ENCODE results near the gene CACNA2D2. TPM values are rescaled to one million over a fixed set of nuclear protein-coding genes. Genes with fewer than 3 reads are reported as not detected.

CACNA2D2 gene
- total and polyA plus RNA-seq, 2 donors (not counting 1 experiment from before 2014, with no cell fraction given), result 0.06 TPM; not detected in 1

GRCh38 chr3:50371133-50371685 is 132.2 kb downstream of the CACNA2D2 start:
- Histone ChIP-seq H2AFZ (ENCODE audit: low read length) (no peak overlapping the region), H3K4me2 (ENCODE audit: extremely low read depth, insufficient read depth, low read length) (no peak overlapping the region), H3K27ac (ENCODE audit: insufficient read depth, low read length) (no peak overlapping the region), H3K27me3 (ENCODE audit: control insufficient read depth, insufficient read depth, low read length) (peaks cover 3% of the 10 kb centered on the region), H3K79me2 (ENCODE audit: control insufficient read depth, insufficient read depth, low read length) (no peaks in the 10 kb centered on the region), H4K20me1 (ENCODE audit: control insufficient read depth, extremely low read depth, insufficient read depth, low read length) (no peaks in the 10 kb centered on the region), H3K9ac (ENCODE audit: insufficient read depth, low read length) (no peak overlapping the region), H3K4me1 (ENCODE audit: control insufficient read depth, extremely low read depth, insufficient read depth, low read length) (no peaks in the 10 kb centered on the region), H3K36me3 (ENCODE audit: control insufficient read depth, insufficient read depth, low read length) (no peaks in the 10 kb centered on the region), H3K9me3 (ENCODE audit: control insufficient read depth, insufficient read depth, low read depth, low read length) (no peaks in the 10 kb centered on the region), H3K4me3 (replicated peaks in 1 of 4; ENCODE audit: control extremely low read depth in 1 of 4, insufficient read depth in 1 of 4, low read depth in 3 of 4, low read length in 4 of 4) (no peak overlapping the region)
- TF ChIP-seq CTCF (conservative IDR thresholded peaks at IDR 0.05 in 1 of 2, IDR thresholded peaks at IDR 0.05 in 1 of 2; ENCODE audit: low read depth in 1 of 2, low read length in 2 of 2) (no peak), EZH2 (IDR thresholded peaks at IDR 0.05; ENCODE audit: low read length, missing control alignments) (no peak)
- peak in 1 of 2 donors; percentile 24 for DNase-seq (ENCODE audit: low read depth in 2 of 2)

- no peak overlapping the region for H3K4me3 ChIP-seq (replicated peaks in 1 of 4; ENCODE audit: control extremely low read depth in 1 of 4, insufficient read depth in 1 of 4, low read depth in 3 of 4, low read length in 4 of 4)
- H3K79me2 ChIP-seq (ENCODE audit: control insufficient read depth, insufficient read depth, low read length), result no peaks in the 10 kb centered on the region
- H3K4me2 ChIP-seq (ENCODE audit: extremely low read depth, insufficient read depth, low read length), result no peak overlapping the region
- no peaks in the 10 kb centered on the region for H4K20me1 ChIP-seq (ENCODE audit: control insufficient read depth, extremely low read depth, insufficient read depth, low read length)
- H2AFZ ChIP-seq (ENCODE audit: low read length), result no peak overlapping the region
- peak in 1 of 2 donors; percentile 52 for DNase-seq (ENCODE audit: low read depth in 2 of 2)
- no peaks in the 10 kb centered on the region for H3K9me3 ChIP-seq (ENCODE audit: control insufficient read depth, insufficient read depth, low read depth, low read length)
- no peak overlapping the region for H3K27ac ChIP-seq (ENCODE audit: insufficient read depth, low read length)
- no peak overlapping the region for H3K9ac ChIP-seq (ENCODE audit: insufficient read depth, low read length)
- no peaks in the 10 kb centered on the region for H3K4me1 ChIP-seq (ENCODE audit: control insufficient read depth, extremely low read depth, insufficient read depth, low read length)
- TF ChIP-seq CTCF (conservative IDR thresholded peaks at IDR 0.05 in 1 of 2, IDR thresholded peaks at IDR 0.05 in 1 of 2; ENCODE audit: low read depth in 1 of 2, low read length in 2 of 2) (peak in 1 of 2 donors; percentile 36), EZH2 (IDR thresholded peaks at IDR 0.05; ENCODE audit: low read length, missing control alignments) (no peak)
- H3K27me3 ChIP-seq (ENCODE audit: control insufficient read depth, insufficient read depth, low read length), result peaks cover 3% of the 10 kb centered on the region
- H3K36me3 ChIP-seq (ENCODE audit: control insufficient read depth, insufficient read depth, low read length), result no peaks in the 10 kb centered on the region
These were observed 132.8 kb downstream of the CACNA2D2 start for GRCh38 chr3:50370594-50370993.

- H3K9me3 ChIP-seq (ENCODE audit: control insufficient read depth, insufficient read depth, low read depth, low read length), result no peaks in the 10 kb centered on the region
- DNase-seq (ENCODE audit: low read depth in 2 of 2), result no peak
- H3K27ac ChIP-seq (ENCODE audit: insufficient read depth, low read length), result no peak overlapping the region
- H3K27me3 ChIP-seq (ENCODE audit: control insufficient read depth, insufficient read depth, low read length), result peaks cover 3% of the 10 kb centered on the region
- H3K9ac ChIP-seq (ENCODE audit: insufficient read depth, low read length), result no peak overlapping the region
- H3K4me3 ChIP-seq (replicated peaks in 1 of 4; ENCODE audit: control extremely low read depth in 1 of 4, insufficient read depth in 1 of 4, low read depth in 3 of 4, low read length in 4 of 4), result no peak overlapping the region
- H3K4me2 ChIP-seq (ENCODE audit: extremely low read depth, insufficient read depth, low read length), result no peak overlapping the region
- no peak overlapping the region for H2AFZ ChIP-seq (ENCODE audit: low read length)
- TF ChIP-seq CTCF (conservative IDR thresholded peaks at IDR 0.05 in 1 of 2, IDR thresholded peaks at IDR 0.05 in 1 of 2; ENCODE audit: low read depth in 1 of 2, low read length in 2 of 2) (no peak), EZH2 (IDR thresholded peaks at IDR 0.05; ENCODE audit: low read length, missing control alignments) (no peak)
- peaks cover 3% of the 10 kb centered on the region for H3K4me1 ChIP-seq (ENCODE audit: control insufficient read depth, extremely low read depth, insufficient read depth, low read length)
- H3K36me3 ChIP-seq (ENCODE audit: control insufficient read depth, insufficient read depth, low read length), result no peaks in the 10 kb centered on the region
- no peaks in the 10 kb centered on the region for H4K20me1 ChIP-seq (ENCODE audit: control insufficient read depth, extremely low read depth, insufficient read depth, low read length)
- no peaks in the 10 kb centered on the region for H3K79me2 ChIP-seq (ENCODE audit: control insufficient read depth, insufficient read depth, low read length)
These were observed 134.3 kb downstream of the CACNA2D2 start for GRCh38 chr3:50369012-50369670.

Data from fibroblast of lung (primary cell).